Occipital lobe (tissue), 2 donors: ENCODE data around the gene SPDYE16. TPM values are rescaled to one million over a fixed set of nuclear protein-coding genes. Genes with fewer than 3 reads are reported as not detected.

ENCODE experiments used
- small RNA-seq: library from RNA; depleted of rRNA; stranded (forward); fragments of <200 nt; gene quantifications from one replicate; pipeline ENCODE3, GENCODE V24; 2014
- total RNA-seq: library from RNA; depleted of rRNA; stranded (reverse); fragments of >200 nt; gene quantifications from one replicate; pipeline ENCODE4 v1.2.3, GENCODE V29; 2014

The SPDYE16 gene
- total RNA-seq, 1 donor from 2014 or later = not detected

Small RNAs within 50 kb of the gene (small RNA-seq; reads per million reads assigned to genes)
- not detected for gene RF00019

Other genes with a start within 250 kb of the SPDYE16 start
- gene HSPB1, start 240.6 kb downstream of the SPDYE16 start, total RNA-seq = 2.7 TPM
- 387 TPM for gene YWHAG, start 184.3 kb downstream of the SPDYE16 start, total RNA-seq
- gene SSC4D, start 133.6 kb downstream of the SPDYE16 start, total RNA-seq = 0.94 TPM
- gene ZP3, start 118.3 kb downstream of the SPDYE16 start, total RNA-seq = 1.4 TPM
- gene DTX2, start 81.6 kb downstream of the SPDYE16 start, total RNA-seq = 5.9 TPM
- not detected for gene UPK3B, start 32.7 kb downstream of the SPDYE16 start, total RNA-seq
- gene POMZP3, start 84.0 kb upstream of the SPDYE16 start, total RNA-seq = 3.3 TPM